ENCODE data around the gene TNFRSF1A. TPM values are rescaled to one million over a fixed set of nuclear protein-coding genes. Genes with fewer than 3 reads are reported as not detected.

Gene TNFRSF1A
- total and polyA plus RNA-seq, 9 of the 15 experiments (the other 6 are each of a cell fraction or from before 2014, with no cell fraction given) = 0.76 to 43.5 (median 30.0) TPM

DNA sequence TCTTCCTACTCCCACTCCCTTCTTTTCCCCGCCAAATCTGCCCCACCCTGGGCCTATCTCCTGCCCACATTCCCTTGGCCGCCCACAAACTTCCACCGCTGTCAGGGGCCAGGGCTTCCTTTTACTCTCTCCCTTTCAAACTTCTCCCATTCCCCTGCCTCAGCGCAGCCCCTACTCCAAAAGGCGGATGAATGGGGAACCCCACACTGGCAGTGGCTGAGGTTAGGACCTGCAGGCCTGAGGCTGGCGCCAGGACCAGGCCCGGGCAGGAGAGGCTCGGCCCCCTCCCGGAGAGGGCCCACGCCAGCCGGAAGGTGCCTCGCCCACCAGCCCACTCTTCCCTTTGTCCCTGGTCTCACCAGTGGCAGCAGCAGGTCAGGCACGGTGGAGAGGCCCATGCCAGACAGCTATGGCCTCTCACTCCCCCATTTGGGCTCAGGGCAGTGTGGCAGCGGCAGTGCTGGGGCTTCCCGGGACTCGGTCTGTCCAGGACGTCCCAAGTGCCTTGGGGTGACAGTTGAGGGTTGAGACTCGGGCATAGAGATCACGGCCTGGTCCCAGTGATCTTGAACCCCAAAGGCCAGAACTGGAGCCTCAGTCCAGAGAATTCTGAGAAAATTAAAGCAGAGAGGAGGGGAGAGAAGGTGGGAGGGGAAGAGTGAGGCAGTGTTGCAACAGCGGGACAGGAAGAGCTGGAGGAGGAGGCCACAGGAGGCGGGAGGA is at the start of gene TNFRSF1A (continued):
- TF ChIP-seq, protein P1, sequence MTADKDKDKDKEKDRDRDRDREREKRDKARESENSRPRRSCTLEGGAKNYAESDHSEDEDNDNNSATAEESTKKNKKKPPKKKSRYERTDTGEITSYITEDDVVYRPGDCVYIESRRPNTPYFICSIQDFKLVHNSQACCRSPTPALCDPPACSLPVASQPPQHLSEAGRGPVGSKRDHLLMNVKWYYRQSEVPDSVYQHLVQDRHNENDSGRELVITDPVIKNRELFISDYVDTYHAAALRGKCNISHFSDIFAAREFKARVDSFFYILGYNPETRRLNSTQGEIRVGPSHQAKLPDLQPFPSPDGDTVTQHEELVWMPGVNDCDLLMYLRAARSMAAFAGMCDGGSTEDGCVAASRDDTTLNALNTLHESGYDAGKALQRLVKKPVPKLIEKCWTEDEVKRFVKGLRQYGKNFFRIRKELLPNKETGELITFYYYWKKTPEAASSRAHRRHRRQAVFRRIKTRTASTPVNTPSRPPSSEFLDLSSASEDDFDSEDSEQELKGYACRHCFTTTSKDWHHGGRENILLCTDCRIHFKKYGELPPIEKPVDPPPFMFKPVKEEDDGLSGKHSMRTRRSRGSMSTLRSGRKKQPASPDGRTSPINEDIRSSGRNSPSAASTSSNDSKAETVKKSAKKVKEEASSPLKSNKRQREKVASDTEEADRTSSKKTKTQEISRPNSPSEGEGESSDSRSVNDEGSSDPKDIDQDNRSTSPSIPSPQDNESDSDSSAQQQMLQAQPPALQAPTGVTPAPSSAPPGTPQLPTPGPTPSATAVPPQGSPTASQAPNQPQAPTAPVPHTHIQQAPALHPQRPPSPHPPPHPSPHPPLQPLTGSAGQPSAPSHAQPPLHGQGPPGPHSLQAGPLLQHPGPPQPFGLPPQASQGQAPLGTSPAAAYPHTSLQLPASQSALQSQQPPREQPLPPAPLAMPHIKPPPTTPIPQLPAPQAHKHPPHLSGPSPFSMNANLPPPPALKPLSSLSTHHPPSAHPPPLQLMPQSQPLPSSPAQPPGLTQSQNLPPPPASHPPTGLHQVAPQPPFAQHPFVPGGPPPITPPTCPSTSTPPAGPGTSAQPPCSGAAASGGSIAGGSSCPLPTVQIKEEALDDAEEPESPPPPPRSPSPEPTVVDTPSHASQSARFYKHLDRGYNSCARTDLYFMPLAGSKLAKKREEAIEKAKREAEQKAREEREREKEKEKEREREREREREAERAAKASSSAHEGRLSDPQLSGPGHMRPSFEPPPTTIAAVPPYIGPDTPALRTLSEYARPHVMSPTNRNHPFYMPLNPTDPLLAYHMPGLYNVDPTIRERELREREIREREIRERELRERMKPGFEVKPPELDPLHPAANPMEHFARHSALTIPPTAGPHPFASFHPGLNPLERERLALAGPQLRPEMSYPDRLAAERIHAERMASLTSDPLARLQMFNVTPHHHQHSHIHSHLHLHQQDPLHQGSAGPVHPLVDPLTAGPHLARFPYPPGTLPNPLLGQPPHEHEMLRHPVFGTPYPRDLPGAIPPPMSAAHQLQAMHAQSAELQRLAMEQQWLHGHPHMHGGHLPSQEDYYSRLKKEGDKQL (CRISPR knock-in tag; IDR thresholded peaks at IDR 0.05; ENCODE audit: borderline replicate concordance) = no peak
- TF ChIP-seq, protein P2, sequence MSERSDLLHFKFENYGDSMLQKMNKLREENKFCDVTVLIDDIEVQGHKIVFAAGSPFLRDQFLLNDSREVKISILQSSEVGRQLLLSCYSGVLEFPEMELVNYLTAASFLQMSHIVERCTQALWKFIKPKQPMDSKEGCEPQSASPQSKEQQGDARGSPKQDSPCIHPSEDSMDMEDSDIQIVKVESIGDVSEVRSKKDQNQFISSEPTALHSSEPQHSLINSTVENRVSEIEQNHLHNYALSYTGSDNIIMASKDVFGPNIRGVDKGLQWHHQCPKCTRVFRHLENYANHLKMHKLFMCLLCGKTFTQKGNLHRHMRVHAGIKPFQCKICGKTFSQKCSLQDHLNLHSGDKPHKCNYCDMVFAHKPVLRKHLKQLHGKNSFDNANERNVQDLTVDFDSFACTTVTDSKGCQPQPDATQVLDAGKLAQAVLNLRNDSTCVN (CRISPR knock-in tag; IDR thresholded peaks at IDR 0.05) = no peak
- peak; percentile 42 to 55; a peak in 3 of 4 replicates for TF ChIP-seq MAZ (CRISPR knock-in tag; conservative IDR thresholded peaks at IDR 0.05 in 1 of 2, IDR thresholded peaks at IDR 0.05 in 1 of 2)
- TF ChIP-seq ZNF197 (CRISPR knock-in tag; IDR thresholded peaks at IDR 0.05; ENCODE audit: low read depth) = no peak
- TF ChIP-seq, protein P3, sequence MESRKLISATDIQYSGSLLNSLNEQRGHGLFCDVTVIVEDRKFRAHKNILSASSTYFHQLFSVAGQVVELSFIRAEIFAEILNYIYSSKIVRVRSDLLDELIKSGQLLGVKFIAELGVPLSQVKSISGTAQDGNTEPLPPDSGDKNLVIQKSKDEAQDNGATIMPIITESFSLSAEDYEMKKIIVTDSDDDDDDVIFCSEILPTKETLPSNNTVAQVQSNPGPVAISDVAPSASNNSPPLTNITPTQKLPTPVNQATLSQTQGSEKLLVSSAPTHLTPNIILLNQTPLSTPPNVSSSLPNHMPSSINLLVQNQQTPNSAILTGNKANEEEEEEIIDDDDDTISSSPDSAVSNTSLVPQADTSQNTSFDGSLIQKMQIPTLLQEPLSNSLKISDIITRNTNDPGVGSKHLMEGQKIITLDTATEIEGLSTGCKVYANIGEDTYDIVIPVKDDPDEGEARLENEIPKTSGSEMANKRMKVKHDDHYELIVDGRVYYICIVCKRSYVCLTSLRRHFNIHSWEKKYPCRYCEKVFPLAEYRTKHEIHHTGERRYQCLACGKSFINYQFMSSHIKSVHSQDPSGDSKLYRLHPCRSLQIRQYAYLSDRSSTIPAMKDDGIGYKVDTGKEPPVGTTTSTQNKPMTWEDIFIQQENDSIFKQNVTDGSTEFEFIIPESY (CRISPR knock-in tag; IDR thresholded peaks at IDR 0.05) = 0 out of 2 replicates have a peak, but pooled peaks have one; percentile 22
- no peak for TF ChIP-seq BMI1 (IDR thresholded peaks at IDR 0.05; ENCODE audit: low read length)
- no peak for TF ChIP-seq STAT5B (CRISPR knock-in tag; IDR thresholded peaks at IDR 0.05)
- no peak for TF ChIP-seq MTF1 (CRISPR knock-in tag; IDR thresholded peaks at IDR 0.05; ENCODE audit: borderline replicate concordance)
- 0 out of 2 replicates have a peak, but pooled peaks have one; percentile 32 for TF ChIP-seq ELF1 (tag; IDR thresholded peaks at IDR 0.05)
- no peak for TF ChIP-seq SREBF1 (IDR thresholded peaks at IDR 0.05; ENCODE audit: borderline replicate concordance, low read depth, low read length)
- no peak for TF ChIP-seq SP1 (CRISPR knock-in tag; IDR thresholded peaks at IDR 0.05)
- TF ChIP-seq, protein P4, sequence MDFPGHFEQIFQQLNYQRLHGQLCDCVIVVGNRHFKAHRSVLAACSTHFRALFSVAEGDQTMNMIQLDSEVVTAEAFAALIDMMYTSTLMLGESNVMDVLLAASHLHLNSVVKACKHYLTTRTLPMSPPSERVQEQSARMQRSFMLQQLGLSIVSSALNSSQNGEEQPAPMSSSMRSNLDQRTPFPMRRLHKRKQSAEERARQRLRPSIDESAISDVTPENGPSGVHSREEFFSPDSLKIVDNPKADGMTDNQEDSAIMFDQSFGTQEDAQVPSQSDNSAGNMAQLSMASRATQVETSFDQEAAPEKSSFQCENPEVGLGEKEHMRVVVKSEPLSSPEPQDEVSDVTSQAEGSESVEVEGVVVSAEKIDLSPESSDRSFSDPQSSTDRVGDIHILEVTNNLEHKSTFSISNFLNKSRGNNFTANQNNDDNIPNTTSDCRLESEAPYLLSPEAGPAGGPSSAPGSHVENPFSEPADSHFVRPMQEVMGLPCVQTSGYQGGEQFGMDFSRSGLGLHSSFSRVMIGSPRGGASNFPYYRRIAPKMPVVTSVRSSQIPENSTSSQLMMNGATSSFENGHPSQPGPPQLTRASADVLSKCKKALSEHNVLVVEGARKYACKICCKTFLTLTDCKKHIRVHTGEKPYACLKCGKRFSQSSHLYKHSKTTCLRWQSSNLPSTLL (IDR thresholded peaks at IDR 0.05) = no peak

Measured in K562 (cell line).